ENCODE measurements around the gene FAM193B.

Gene FAM193B

DNA sequence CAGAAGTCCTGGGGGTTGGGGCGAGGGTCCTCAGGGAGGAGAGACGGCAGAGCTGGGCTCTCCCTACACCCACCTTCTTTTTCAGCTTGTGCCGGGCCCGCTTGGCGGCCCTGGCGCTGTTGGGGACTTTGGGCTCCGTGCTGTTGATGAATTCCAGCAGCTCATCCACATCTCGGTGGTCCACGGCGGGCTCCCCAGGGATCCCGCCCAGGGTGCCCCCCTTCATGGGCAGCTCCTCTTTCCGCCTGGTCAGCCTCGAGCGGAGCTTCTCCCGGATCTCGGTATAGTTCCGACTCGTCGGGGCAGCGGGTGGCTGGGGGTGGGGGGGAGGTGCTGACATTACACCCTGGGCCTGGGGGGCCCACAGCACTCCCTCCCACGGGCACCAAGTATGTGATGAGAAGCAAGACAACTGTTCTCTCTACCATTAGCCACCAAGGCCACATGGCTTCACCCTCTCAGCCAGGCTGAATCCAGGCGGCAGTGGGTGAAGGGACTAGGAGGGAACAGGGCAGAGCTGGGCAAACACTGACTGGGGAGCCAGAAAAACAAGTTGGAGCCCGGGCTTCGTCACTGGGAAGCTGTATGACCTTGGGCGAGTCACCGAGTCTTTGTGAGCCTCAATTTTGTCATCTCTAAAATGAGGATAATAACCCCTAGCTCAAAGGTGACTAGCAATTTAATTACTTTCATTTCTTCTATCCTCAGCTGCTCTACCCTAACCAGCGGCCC, 23.0 kb downstream of the FAM193B start:
- TF ChIP-seq TAF1 (IDR thresholded peaks at IDR 0.05; ENCODE audit: borderline replicate concordance, low read depth, low read length) = no peak
- TF ChIP-seq POLR2AphosphoS5 (IDR thresholded peaks at IDR 0.05; ENCODE audit: low read depth, low read length) = no peak
- TF ChIP-seq POLR2A (IDR thresholded peaks at IDR 0.05; ENCODE audit: low read depth, low read length) = no peak
- no peak for FAIRE-seq
- DNase-seq (ENCODE audit: insufficient read length) = no peak

DNA sequence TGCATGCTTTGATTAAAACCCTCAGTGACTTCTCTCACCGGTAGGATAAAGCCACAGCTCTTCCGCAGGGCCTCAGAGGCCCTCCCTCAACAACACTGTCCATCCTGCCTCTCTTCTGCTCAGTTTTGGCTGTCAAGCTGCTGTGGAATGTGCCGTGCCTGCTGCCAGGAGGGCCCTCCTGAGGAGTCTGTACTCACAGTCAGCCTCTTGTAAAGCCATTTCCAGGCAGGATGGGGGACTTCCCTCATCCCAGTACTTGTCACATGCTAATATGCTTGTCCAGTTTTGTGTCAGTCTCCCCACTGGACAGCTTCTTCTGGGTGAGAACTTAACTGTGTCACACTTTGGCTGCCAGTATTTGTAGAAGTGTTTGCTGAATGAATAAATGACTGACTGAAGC, 23.7 kb downstream of the FAM193B start:
- DNase-seq (ENCODE audit: insufficient read length) (no peak), FAIRE-seq (no peak)
- TF ChIP-seq TAF1 (IDR thresholded peaks at IDR 0.05; ENCODE audit: borderline replicate concordance, low read depth, low read length) = no peak
- TF ChIP-seq POLR2A (IDR thresholded peaks at IDR 0.05; ENCODE audit: low read depth, low read length) = no peak
- TF ChIP-seq POLR2AphosphoS5 (IDR thresholded peaks at IDR 0.05; ENCODE audit: low read depth, low read length) = no peak

DNA sequence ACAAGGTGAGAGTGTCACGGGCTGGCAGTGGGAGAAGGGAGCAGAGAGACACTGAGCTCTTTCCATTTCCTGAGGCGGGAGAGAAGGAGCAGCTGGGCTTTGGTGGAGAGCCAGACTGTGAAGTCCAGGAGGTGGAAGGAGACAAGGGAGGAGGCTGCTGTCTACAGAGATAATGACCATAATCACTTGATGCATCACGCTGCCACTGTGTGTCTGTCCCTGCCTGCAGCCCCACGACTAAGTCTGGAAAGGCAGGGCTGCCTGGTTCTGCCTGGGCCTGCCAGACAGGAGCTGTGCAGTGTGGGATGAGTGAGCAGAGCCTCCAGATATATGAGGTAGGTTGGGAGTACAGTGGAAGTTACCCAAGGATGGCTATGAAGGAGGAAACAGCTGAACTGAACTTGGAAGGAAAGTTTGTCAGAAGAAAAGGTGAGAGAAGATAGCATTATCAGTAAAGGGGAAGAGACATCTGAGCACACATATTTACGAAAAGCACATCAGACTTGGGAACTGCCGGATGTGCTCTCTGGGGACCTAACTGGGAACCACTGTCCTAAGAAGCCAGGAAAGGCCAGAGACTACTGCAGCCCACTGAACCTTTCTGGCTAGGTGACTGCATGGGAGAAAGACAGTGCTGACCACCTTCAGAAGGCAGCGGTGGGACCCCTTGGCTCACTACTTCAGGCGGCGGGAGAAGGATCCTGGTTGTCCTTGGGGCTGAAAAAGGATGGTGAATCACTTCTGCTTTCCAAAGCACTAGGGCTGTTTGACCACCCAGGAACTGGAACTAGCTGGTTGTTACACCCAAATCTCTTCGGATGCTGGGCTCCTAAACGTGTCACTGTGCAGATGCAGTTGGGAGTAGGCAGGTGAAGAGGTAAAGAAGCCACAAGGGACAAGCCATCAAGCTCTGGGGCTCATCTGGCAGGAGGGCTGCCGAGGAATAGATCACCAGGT, 24.8 kb downstream of the FAM193B start:
- TF ChIP-seq POLR2A (IDR thresholded peaks at IDR 0.05; ENCODE audit: low read depth, low read length) (no peak), POLR2AphosphoS5 (IDR thresholded peaks at IDR 0.05; ENCODE audit: low read depth, low read length) (no peak), TAF1 (IDR thresholded peaks at IDR 0.05; ENCODE audit: borderline replicate concordance, low read depth, low read length) (no peak)
- no peak for FAIRE-seq

DNA sequence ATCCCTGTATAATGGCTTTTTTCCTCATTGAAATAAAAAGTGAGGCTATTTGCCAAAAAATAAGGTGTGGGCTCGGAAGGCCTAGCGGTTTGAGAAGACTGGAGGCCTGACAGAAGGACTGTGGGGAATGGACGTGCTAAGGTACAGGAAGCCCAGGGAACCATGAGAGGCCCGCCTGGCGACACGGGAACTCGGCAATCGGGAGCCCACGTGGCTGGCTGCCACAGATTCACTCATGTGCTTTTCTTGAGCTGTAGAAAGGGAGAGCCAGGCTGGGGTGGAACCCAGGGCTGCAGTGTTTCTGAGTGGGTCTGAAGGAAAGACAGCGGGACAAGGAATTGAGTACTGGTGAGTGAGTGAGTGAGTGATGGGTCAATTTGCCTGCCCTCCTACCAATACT, 25.7 kb downstream of the FAM193B start:
- no peak for DNase-seq (ENCODE audit: insufficient read length)
- TF ChIP-seq TAF1 (IDR thresholded peaks at IDR 0.05; ENCODE audit: borderline replicate concordance, low read depth, low read length) (no peak), POLR2AphosphoS5 (IDR thresholded peaks at IDR 0.05; ENCODE audit: low read depth, low read length) (no peak), POLR2A (IDR thresholded peaks at IDR 0.05; ENCODE audit: low read depth, low read length) (no peak)
- FAIRE-seq = no peak

More for the DNA sequence above, 24.8 kb downstream of the FAM193B start:
- no peak for DNase-seq (ENCODE audit: insufficient read length)

DNA sequence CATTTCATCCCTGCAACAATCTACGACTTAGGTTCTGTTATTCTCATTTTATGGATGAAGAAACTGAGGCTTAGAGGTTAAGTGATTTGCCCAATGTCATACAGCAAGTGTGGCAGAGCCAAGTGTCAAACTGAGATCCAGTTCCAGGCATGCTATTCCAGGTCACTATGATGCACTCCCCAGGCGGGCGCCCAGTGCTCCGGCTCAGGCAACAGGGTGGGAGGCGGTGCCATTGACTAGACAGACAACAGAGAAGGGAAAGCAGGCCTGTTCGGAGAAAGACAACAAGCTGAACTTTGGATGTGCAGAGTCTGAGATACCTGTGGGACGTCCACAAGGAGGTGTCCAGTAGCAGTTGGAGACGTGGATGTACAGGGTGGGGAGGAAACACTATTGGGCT, 26.8 kb downstream of the FAM193B start:
- FAIRE-seq (no peak), DNase-seq (ENCODE audit: insufficient read length) (no peak)
- TF ChIP-seq POLR2AphosphoS5 (IDR thresholded peaks at IDR 0.05; ENCODE audit: low read depth, low read length) (no peak), TAF1 (IDR thresholded peaks at IDR 0.05; ENCODE audit: borderline replicate concordance, low read depth, low read length) (no peak), POLR2A (IDR thresholded peaks at IDR 0.05; ENCODE audit: low read depth, low read length) (no peak)

DNA sequence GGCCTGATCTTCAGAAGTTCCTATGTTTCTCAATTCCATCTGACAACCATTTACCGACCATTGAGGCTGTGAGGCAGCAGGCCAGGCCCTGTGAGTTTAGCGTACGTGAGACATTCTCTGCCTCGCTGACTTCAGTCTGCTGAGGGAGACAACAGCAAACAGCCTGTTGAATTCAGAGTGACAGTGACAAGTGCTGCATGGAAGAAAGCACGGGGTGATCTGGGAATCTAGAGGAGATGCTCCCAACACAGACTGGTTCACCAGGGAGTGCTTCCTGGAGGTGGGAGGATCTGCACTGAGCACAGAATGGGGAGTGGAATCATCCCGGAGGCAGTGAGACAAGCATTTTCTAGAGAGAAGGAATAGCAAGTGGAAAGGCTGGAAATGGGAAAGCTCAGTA, 27.6 kb downstream of the FAM193B start:
- TF ChIP-seq POLR2AphosphoS5 (IDR thresholded peaks at IDR 0.05; ENCODE audit: low read depth, low read length) = no peak
- no peak for TF ChIP-seq TAF1 (IDR thresholded peaks at IDR 0.05; ENCODE audit: borderline replicate concordance, low read depth, low read length)
- no peak for TF ChIP-seq POLR2A (IDR thresholded peaks at IDR 0.05; ENCODE audit: low read depth, low read length)

DNA sequence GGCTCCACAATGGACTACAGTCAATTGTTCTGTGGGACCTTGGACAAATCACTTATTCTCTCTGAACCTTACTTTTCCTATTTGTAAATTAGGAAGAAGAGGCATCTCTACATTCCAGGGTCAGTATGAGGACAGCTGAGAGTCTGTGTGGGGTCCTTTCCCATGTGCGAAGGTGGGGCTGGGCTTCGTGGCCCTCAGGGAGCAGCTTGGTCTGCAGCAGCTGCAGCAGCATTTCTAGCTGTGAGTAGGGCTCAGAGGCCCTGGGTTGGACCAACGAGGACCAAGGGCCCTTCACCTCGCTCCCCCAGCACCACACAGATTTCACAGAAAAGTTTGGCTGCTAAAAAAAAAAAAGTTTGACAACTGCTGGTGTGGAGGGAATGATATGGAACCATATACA, 28.2 kb downstream of the FAM193B start:
- TF ChIP-seq TAF1 (IDR thresholded peaks at IDR 0.05; ENCODE audit: borderline replicate concordance, low read depth, low read length) (no peak), POLR2AphosphoS5 (IDR thresholded peaks at IDR 0.05; ENCODE audit: low read depth, low read length) (no peak), POLR2A (IDR thresholded peaks at IDR 0.05; ENCODE audit: low read depth, low read length) (no peak)
- FAIRE-seq (no peak), DNase-seq (ENCODE audit: insufficient read length) (no peak)

More for the DNA sequence above, 27.6 kb downstream of the FAM193B start:
- DNase-seq (ENCODE audit: insufficient read length) = no peak
- no peak for FAIRE-seq

DNA sequence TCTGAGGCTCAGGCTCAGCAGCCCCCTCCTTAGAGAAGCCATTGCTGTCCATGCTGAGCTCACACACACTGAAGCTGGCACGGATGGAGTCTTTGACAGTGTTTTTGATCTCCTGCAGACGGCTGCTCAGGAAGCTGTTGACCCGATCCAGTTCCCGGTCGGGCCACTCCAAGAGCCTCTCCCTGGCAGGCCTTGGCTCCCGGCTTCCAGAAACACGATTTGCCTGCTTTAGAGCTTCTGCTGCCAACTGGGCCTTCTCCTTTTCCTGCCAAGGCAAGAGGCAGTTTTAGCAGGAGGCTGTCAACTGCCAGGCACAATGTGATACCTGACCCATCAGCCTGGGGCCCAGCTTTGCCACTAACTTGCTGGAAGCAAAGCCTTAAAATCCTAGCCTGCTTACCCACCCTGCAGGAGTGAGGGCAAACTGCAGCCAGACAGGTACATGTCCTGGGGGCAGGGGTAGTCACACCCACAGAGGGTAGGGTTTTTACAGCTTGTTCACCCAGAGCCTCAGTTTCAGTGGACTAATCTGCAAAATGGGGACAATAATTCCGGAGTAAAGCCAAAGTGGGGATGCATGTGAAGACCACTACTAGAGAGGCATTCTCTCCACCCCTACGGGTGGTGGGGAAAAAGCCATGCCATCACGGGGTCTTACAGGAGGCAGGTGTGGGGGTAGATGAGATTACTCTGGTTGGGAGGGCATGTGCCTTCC, 29.3 kb downstream of the FAM193B start:
- no peak for TF ChIP-seq POLR2A (IDR thresholded peaks at IDR 0.05; ENCODE audit: low read depth, low read length)
- no peak for TF ChIP-seq TAF1 (IDR thresholded peaks at IDR 0.05; ENCODE audit: borderline replicate concordance, low read depth, low read length)
- no peak for TF ChIP-seq POLR2AphosphoS5 (IDR thresholded peaks at IDR 0.05; ENCODE audit: low read depth, low read length)
- no peak for DNase-seq (ENCODE audit: insufficient read length)
- no peak for FAIRE-seq

DNA sequence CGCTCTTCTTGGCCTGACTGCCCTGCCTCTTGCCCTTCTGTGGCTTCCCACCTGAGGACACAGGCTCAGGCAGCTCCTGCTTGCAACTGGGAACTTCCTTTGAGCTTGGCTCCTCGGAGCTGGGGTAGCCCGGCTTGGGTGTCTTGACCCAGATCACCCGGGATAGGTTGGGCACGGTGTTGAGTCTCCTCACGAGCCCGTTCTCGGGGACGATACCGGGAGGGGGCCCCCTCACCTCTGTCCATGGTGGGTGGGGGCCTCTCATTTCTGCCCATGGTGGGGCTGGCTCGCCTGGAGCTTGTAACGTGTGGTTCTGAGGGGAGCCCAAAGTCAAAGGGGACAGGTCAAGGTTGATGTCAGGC, 29.8 kb downstream of the FAM193B start:
- no peak for TF ChIP-seq TAF1 (IDR thresholded peaks at IDR 0.05; ENCODE audit: borderline replicate concordance, low read depth, low read length)
- TF ChIP-seq POLR2A (IDR thresholded peaks at IDR 0.05; ENCODE audit: low read depth, low read length) = no peak
- no peak for TF ChIP-seq POLR2AphosphoS5 (IDR thresholded peaks at IDR 0.05; ENCODE audit: low read depth, low read length)
- DNase-seq (ENCODE audit: insufficient read length) = no peak
- no peak for FAIRE-seq

DNA sequence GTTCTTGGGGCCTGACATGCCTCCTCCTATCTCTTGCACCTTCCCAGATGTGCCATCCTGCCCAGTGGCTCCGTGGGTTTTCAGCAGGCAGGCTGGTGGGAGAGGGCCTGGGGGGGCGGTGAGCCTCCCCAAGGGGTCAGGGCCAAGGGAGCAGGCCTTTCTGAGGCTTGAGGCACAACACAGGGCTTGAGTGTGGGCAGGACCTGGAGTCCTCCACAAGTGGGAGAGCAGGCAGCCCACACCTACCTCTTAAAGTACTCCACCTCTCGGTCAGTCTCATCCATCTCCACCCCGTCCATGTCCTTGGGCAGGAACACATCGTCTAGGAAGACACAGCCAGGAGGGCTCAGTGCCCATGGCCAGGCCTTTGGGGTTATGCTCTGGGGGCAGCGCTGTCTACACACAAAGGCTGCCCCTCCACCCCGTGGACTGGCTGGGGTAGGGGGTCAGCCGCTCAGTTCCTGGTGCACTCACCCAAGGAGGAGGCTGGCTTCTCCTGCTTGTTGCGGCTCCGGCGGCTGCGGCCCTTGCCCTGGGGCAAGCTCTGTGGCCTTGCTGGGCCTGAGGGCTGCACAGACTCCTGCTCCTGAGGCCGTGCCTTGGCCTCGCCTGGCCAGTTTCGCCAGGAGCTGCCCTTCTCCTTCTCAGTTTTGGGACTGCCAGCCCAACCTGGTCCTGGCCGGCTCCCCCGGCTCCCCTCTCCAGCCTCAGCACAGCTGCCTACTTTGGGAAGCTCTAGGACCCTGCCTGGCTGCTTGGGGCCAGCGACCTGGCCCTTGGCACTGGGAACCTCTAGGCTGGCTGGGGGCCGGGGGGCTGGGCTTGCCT, 30.4 kb downstream of the FAM193B start:
- FAIRE-seq = no peak
- TF ChIP-seq POLR2AphosphoS5 (IDR thresholded peaks at IDR 0.05; ENCODE audit: low read depth, low read length) (no peak), TAF1 (IDR thresholded peaks at IDR 0.05; ENCODE audit: borderline replicate concordance, low read depth, low read length) (no peak), POLR2A (IDR thresholded peaks at IDR 0.05; ENCODE audit: low read depth, low read length) (no peak)
- DNase-seq (ENCODE audit: insufficient read length) = no peak
